GM12872 (cell line): ENCODE measurements around the gene SLC37A4.

Source experiments
- TF ChIP-seq, protein P1 (sequence below): IDR thresholded peaks from 3 replicates; pipeline ENCODE4 v1.5.1; 2011; ENCODE audit warnings: low read depth, mild to moderate bottlenecking, low read length, moderate library complexity; ENCODE audit not compliant: insufficient read depth

Gene SLC37A4

DNA sequence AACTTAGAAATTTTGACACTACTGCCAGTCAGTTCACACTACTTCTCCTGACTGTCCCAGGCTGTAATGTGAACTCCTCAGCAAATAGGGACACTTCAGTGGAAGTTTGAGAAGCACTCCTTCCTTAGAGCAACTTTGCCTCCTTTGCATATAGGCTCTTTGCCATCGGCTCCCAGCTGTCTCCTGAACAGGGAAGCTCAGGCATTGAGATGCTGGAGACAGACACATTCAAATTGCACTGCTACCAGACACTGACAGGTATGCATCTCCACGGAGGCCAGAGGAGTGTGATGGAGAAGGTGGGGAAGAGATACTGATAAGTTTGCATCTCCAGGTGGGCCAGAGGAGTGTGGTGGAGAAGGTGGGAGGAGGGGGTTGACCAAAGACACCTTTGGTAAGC is 10.7 kb downstream of the SLC37A4 start:
- TF ChIP-seq, protein P1, sequence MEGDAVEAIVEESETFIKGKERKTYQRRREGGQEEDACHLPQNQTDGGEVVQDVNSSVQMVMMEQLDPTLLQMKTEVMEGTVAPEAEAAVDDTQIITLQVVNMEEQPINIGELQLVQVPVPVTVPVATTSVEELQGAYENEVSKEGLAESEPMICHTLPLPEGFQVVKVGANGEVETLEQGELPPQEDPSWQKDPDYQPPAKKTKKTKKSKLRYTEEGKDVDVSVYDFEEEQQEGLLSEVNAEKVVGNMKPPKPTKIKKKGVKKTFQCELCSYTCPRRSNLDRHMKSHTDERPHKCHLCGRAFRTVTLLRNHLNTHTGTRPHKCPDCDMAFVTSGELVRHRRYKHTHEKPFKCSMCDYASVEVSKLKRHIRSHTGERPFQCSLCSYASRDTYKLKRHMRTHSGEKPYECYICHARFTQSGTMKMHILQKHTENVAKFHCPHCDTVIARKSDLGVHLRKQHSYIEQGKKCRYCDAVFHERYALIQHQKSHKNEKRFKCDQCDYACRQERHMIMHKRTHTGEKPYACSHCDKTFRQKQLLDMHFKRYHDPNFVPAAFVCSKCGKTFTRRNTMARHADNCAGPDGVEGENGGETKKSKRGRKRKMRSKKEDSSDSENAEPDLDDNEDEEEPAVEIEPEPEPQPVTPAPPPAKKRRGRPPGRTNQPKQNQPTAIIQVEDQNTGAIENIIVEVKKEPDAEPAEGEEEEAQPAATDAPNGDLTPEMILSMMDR, result no peak

DNA sequence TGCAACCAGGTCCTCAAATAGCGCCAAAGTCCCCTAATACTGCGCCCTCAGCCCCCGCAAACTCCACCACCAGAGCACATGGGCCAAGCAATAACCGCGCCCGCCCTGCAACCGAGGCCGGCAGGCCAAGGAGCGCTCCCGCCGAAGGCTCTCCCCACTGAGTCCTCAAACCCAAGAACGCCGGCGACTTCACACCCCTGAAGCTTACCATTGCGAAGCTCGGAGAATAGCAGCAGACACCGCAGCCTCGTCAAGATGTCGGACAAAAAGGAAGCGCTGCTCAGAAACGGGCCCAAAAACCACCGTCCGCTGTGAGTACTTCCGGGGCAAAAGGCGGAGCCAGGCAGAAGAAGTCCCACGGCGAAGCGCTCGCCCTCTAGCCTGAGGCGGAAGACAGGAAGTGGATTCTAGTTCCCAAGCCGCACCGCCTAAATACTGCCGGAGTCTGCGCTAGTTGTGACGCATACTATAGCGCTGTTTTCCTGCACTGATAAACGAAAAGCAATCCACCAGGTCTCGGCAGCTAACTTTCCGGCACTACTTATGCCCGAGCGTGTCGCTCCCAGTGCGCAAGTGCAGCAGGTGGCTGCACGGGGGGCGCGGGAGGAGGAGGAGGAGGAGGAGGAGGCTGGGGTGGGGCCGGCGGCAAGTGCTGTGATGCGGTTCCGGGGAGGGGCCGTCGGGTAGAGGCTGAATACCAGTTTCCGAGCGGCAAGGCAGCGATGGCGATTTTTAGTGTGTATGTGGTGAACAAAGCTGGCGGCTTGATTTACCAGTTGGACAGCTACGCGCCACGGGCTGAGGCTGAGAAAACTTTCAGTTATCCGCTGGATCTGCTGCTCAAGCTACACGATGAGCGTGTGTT is 12.4 kb downstream of the SLC37A4 start, which contains the start of the genes RPS25 and TRAPPC4:
Gene RPS25 (minus strand): TSS at position 270 of the 865 bp plus-strand sequence. CDS start 59 bp downstream, at position 211.
Gene TRAPPC4 (plus strand): TSS at position 693 of the 865 bp plus-strand sequence. CDS start 30 bp downstream, at position 723.
- TF ChIP-seq, protein P1, result no peak

DNA sequence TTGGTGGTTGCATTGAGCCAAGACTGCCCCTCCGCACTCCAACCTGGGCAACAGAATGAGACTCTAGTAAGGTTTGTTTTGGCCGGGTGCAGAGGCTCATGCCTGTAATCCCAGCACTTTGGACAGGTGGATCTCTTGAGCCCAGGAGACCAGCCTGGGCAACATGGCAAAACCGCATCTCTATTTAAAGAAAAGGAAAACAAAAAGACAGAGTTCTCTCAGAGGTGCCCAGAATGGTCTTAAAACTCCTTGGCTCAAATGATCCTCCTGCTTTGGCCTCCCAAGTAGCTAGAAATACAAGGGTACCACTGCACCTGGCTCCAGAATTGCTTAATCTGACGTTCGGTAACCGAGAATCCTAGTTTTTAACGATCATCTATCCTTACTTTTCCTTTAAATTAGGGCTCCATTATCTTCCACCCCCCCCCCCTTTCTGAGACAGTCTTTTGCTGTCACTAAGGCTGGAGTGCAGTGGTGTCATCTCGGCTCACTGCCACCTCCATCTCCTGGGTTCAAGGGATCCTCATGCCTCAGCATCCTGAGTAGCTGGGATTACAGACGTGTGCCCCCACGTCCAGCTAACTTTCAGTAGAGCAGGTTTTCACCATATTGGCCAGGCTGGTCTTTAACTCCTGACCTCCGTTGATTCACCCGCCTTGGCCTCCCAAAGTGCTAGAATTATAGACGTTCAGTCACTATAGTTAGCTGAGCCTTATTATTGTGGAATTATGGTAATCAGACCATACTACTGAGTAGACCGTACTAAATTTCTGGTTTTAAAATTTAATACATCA is 14.3 kb downstream of the SLC37A4 start:
- TF ChIP-seq, protein P1, result no peak

DNA sequence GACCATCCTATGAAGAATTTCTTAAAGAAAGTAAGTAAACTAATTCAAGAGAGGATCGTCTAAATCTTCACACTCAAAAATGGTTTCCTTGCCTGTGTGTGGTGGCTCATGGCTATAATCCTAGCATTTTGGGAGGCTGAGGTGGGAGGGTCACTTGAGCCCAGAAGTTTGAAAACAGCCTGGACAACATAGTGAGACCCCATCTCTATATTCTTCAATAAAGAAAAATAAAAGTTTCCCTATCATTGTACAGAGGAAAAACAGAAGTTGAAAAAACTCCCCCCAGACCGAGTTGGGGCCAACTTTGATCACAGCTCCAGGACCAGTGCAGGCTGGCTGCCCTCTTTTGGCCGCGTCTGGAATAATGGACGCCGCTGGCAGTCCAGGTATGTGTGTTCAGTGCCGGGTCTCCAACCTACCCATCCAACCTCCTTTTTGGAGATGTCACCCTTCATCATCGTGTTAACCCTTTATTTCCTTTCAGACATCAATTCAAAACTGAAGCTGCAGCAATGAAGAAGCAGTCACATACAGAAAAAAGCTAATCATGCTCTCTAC is 15.5 kb downstream of the SLC37A4 start:
- TF ChIP-seq, protein P1, result no peak

DNA sequence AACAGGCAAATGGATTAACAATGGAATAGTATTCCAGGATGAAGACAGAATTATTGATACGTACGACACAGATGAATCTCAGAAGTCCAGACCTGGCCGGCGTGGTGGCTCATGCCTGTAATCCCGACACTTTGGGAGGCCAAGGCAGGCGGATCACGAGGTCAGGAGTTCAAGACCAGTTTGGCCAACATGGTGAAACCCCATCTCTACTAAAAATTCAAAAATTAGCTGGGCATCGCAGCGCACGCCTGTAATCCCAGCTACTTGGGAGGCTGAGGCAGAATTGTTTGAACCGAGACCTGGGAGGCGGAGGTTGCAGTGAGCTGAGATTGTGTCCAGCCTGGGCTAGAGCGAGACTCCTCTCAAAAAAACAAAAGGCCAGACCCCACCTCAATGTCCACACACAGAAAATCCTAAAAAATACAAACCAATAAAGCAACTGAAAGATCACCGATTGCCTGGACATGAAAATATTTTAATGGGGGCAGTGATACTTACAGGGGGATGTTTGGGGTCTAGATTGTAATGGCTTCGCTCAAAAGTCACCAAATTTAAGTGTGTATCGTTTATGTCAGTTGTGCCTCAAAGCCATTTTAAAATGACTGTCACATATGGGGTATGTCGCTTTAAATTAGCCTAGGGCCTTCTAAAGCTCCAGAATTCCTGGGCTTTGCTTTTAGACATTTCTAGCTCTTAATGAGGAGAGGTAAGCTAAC is 16.3 kb downstream of the SLC37A4 start:
- TF ChIP-seq, protein P1, result no peak

DNA sequence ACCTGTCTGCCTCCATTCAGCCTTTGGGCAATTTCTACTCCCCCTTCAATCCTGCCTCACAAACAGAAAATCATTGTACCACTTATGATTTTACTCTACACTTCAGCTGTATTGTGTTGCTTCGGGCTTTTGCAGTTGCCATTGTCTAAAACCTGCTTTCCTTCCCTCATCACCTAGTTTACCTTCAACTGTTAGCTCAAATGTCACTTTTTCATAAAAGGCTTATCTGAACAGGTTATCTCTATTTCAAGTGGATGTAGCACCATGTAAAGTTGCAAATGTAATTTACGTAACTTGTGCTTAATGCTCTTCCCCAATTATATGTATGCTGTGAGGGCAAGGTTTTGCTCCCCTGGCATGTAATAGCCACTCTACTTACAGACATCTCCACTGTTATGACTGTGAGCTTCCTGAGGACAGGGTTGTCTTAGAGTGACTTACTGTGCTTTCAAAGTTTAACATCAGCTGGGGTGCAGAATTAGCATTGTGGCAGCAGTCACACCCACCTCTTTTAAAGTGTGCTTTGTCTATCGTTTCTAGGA is 18.0 kb downstream of the SLC37A4 start:
- TF ChIP-seq, protein P1, result no peak
